HepG2 (cell line): ENCODE measurements around the gene TAS1R3. TPM values are rescaled to one million over a fixed set of nuclear protein-coding genes. Genes with fewer than 3 reads are reported as not detected.
A peak's percentile ranks its signal among the peaks of the same experiment; 100 is the strongest.

Experiments
- ATAC-seq: fragments of 200-7000 bp; cut with Tn5 transposase; 3 replicates; pipeline ENCODE4 v1.9.1; 2020; ENCODE audit warnings: mild to moderate bottlenecking, moderate library complexity
- BruUV-seq: library from RNA; stranded (reverse); fragments of 400-500 nt; replicated peaks from 2 replicates; lab custom pipeline; 2021; lab: Mats Ljungman, UMichigan
- CTCF ChIA-PET: fragments of 300-600 bp; formaldehyde crosslinking; extraction: SDS; loops from one replicate; lab custom pipeline; 2021; ENCODE audit warnings: low total read pairs, inconsistent platforms, low intra/inter-chr PET ratio; lab: Yijun Ruan, JAX
- POLR2A ChIA-PET: fragments of 350-600 bp; sonication (Branson Sonifier 250); formaldehyde crosslinking; loops from one replicate; lab custom pipeline; 2020; ENCODE audit warnings: antibody characterized with exemption, inconsistent platforms; lab: Yijun Ruan, JAX
- DNase-seq: peaks from one replicate; pipeline ENCODE4 v3.0.0-alpha.2; 2015; ENCODE audit warnings: low spot score
- FAIRE-seq: peaks from 3 replicates; lab custom pipeline; 2011; peaks lifted over from hg19 to GRCh38; lab: Jason Lieb, UNC
- H2AFZ ChIP-seq: one replicate; pipeline ENCODE4 v1.6.1; 2011; ENCODE audit warnings: low read length, inconsistent platforms
- H3K27ac ChIP-seq: fragments of 300-600 bp; 3 replicates; pipeline ENCODE4 v1.8.0; 2011; ENCODE audit warnings: mixed run types, mild to moderate bottlenecking, mixed read lengths, low read length, inconsistent platforms; ENCODE audit not compliant: insufficient read depth; ENCODE audit errors: extremely low read length
- H3K27me3 ChIP-seq, 2 experiments: fragments of 200-600 bp in 1 of 2; 2 replicates in 1 of 2; 3 replicates in 1 of 2; pipeline versions ENCODE4 v1.6.0 to v1.8.0; 2011; ENCODE audit warnings: low read length in 2 of 2, mild to moderate bottlenecking in 2 of 2, moderate library complexity in 2 of 2, inconsistent platforms in 1 of 2; ENCODE audit not compliant: insufficient read depth in 2 of 2, control insufficient read depth in 1 of 2
- H3K36me3 ChIP-seq, 2 experiments: fragments of 200-600 bp in 1 of 2; replicated peaks in 1 of 2; 2 replicates in 1 of 2; 3 replicates in 1 of 2; pipeline versions ENCODE4 v1.5.1 to v1.8.0; 2011; ENCODE audit warnings: low read length in 2 of 2, inconsistent platforms in 1 of 2; ENCODE audit not compliant: insufficient read depth in 2 of 2, control insufficient read depth in 1 of 2
- H3K4me1 ChIP-seq: 2 replicates; pipeline ENCODE4 v1.5.1; 2012; ENCODE audit warnings: low read length, inconsistent platforms; ENCODE audit not compliant: insufficient read depth
- H3K4me2 ChIP-seq: 2 replicates; pipeline ENCODE4 v1.6.0; 2011; ENCODE audit warnings: low read depth, low read length, inconsistent platforms
- H3K4me3 ChIP-seq, 3 experiments: fragments of 200-600 bp in 1 of 3; sonication (generic), shearing (Covaris generic) in 1 of 3; replicated peaks in 1 of 3; 2 replicates each; pipeline ENCODE4 v1.5.1; 2011 to 2016; ENCODE audit warnings: low read length in 3 of 3, inconsistent platforms in 2 of 3, low read depth in 2 of 3, mild to moderate bottlenecking in 2 of 3, control low read depth in 1 of 3, mixed read lengths in 1 of 3; ENCODE audit not compliant: insufficient read depth in 1 of 3
- H3K79me2 ChIP-seq: one replicate; pipeline ENCODE4 v1.6.1; 2011; ENCODE audit warnings: low read length, inconsistent platforms; ENCODE audit not compliant: insufficient read depth
- H3K9ac ChIP-seq: 2 replicates; pipeline ENCODE4 v1.6.0; 2011; ENCODE audit warnings: mild to moderate bottlenecking, low read depth, low read length, inconsistent platforms; ENCODE audit not compliant: insufficient read depth
- H3K9me3 ChIP-seq: 2 replicates; pipeline ENCODE4 v1.5.1; 2012; ENCODE audit warnings: mild to moderate bottlenecking, low read length
- H4K20me1 ChIP-seq: 2 replicates; pipeline ENCODE4 v1.6.0; 2011; ENCODE audit warnings: inconsistent platforms, mild to moderate bottlenecking, low read length, moderate library complexity; ENCODE audit not compliant: insufficient read depth
- AGO1 ChIP-seq: fragments of 200-400 bp; formaldehyde crosslinking; IDR thresholded peaks from 2 replicates; pipeline ENCODE4 v1.6.1; 2017; ENCODE audit warnings: mild to moderate bottlenecking, low read depth, low read length, moderate library complexity; ENCODE audit not compliant: poor library complexity, severe bottlenecking
- AGO2 ChIP-seq: fragments of 200-400 bp; formaldehyde crosslinking; optimal IDR thresholded peaks from 2 replicates; pipeline ENCODE3; 2017; ENCODE audit warnings: mild to moderate bottlenecking, low read depth, low read length, moderate library complexity
- GTF2F1 ChIP-seq: fragments of 150-350 bp; IDR thresholded peaks from 2 replicates; pipeline ENCODE4 v1.6.1; 2014; ENCODE audit warnings: low read length
- MLX ChIP-seq: IDR thresholded peaks from 2 replicates; pipeline ENCODE4 v1.6.1; 2016
- PHF20 ChIP-seq: sonication (generic); formaldehyde crosslinking; IDR thresholded peaks from 2 replicates; pipeline ENCODE4 v1.5.0; 2020; ENCODE audit warnings: mild to moderate bottlenecking, missing genetic modification reagents
- PRPF4 ChIP-seq: fragments of 200-400 bp; formaldehyde crosslinking; IDR thresholded peaks from 2 replicates; pipeline ENCODE4 v1.6.1; 2016; ENCODE audit warnings: low read length, low read depth; ENCODE audit not compliant: poor library complexity, severe bottlenecking
- RBFOX2 ChIP-seq: fragments of 200-400 bp; formaldehyde crosslinking; IDR thresholded peaks from 2 replicates; pipeline ENCODE4 v1.6.1; 2017; ENCODE audit warnings: low read depth, mild to moderate bottlenecking, low read length
- SCMH1 ChIP-seq: sonication (generic); formaldehyde crosslinking; IDR thresholded peaks from 2 replicates; pipeline ENCODE4 v1.9.0; 2021; ENCODE audit warnings: missing genetic modification reagents, mild to moderate bottlenecking, borderline replicate concordance
- ZBTB10 ChIP-seq: sonication (generic); formaldehyde crosslinking; IDR thresholded peaks from 2 replicates; pipeline ENCODE4 v1.4.0; 2020; ENCODE audit warnings: missing genetic modification reagents, borderline replicate concordance
- ZBTB38 ChIP-seq: sonication (generic); formaldehyde crosslinking; IDR thresholded peaks from 2 replicates; pipeline ENCODE4 v1.5.1; 2020; ENCODE audit warnings: mild to moderate bottlenecking, missing genetic modification reagents
- ZNF646 ChIP-seq: sonication (generic); formaldehyde crosslinking; IDR thresholded peaks from 2 replicates; pipeline ENCODE4 v1.9.0; 2021; ENCODE audit warnings: mild to moderate bottlenecking, missing genetic modification reagents
- WGBS: methylation state at CpG from one replicate; pipeline ENCODE4 v1.1.6; 2017; ENCODE audit warnings: low lambda C conversion rate; 5-methylcytosine and 5-hydroxymethylcytosine counted together
- in situ Hi-C: cut with HindIII; loops from 2 replicates; pipeline ENCODE4 v1.10.0; 2017; ENCODE audit warnings: low pct_unique_long_range_greater_than_20kb; ENCODE audit not compliant: extremely low pct_ligation_motif_present
- intact Hi-C: fragments of 100-400 bp; cut with micrococcal nuclease; formaldehyde crosslinking; loops from one replicate; pipeline ENCODE4 v1.10.0; 2022; ENCODE audit not compliant: unreplicated experiment
- polyA plus RNA-seq, 8 experiments: library from polyadenylated mRNA; depleted of rRNA in 3 of 8; stranded (reverse) in 7 of 8; unstranded in 1 of 8; fragments of >200 nt; fragmentation: Illumina TruSeq in 4 of 8; extraction: Trizol in 4 of 8; gene quantifications; 2 replicates each; pipeline versions ENCODE4 v1.2.1 to v1.2.3, GENCODE V29; 2011 to 2016; ENCODE audit warnings: low read depth in 4 of 8, missing spikeins in 1 of 8, mixed read lengths in 1 of 8; ENCODE audit not compliant: insufficient read depth in 1 of 8
- total RNA-seq, 5 experiments: library from RNA; depleted of rRNA; stranded (reverse); fragments of >200 nt; fragmentation: Illumina TruSeq; extraction: Trizol; gene quantifications; 2 replicates each; pipeline ENCODE4 v1.2.3, GENCODE V29; 2016; ENCODE audit warnings: low read depth in 1 of 5

Gene TAS1R3
- total and polyA plus RNA-seq, 2 of the 13 experiments (the other 11 are each of a cell fraction or from before 2014, with no cell fraction given) = 0.13 to 0.15 TPM

GRCh38 chr1:1354271-1355247, 23.5 kb downstream of the TAS1R3 start:
- CTCF ChIA-PET = no interaction called here
- in situ Hi-C loops = no loop called here
- 94% methylated on average over 91 of the region's 116 CpGs for WGBS
- Histone ChIP-seq H3K79me2 (peaks cover 4% of the 10 kb centered on the region), H3K36me3 (no peaks in the 10 kb centered on the region), H3K27ac (no peak overlapping the region), H3K27me3 (no peaks in the 10 kb centered on the region), H3K9me3 (no peaks in the 10 kb centered on the region), H3K4me1 (peaks cover 43% of the 10 kb centered on the region), H2AFZ (no peak overlapping the region), H3K4me3 (no peak overlapping the region), H4K20me1 (no peaks in the 10 kb centered on the region), H3K9ac (no peak overlapping the region), H3K4me2 (no peak overlapping the region)
- intact Hi-C loops = no loop called here
- no TSS peak for BruUV-seq
- DNase-seq (no peak), ATAC-seq (no peak), FAIRE-seq (no peak)
- POLR2A ChIA-PET = interaction anchor here (1.0 kb wide), 1 partner anchor 19 kb away, joined by 3 read pairs; no protein-coding TSS in a partner anchor
- TF ChIP-seq ZNF646 (CRISPR knock-in tag) (no peak), PRPF4 (peak; percentile 27), PHF20 (CRISPR knock-in tag) (no peak), ZBTB38 (0 out of 2 replicates have a peak, but pooled peaks have one; percentile 27), GTF2F1 (no peak), ZBTB10 (CRISPR knock-in tag) (no peak), MLX (no peak), AGO2 (peak; percentile 50), AGO1 (peak; percentile 94), SCMH1 (CRISPR knock-in tag) (no peak), RBFOX2 (peak; percentile 71)
